Astrocyte (in vitro differentiated cells and primary cell): ENCODE measurements around the gene IFNA4. TPM values are rescaled to one million over a fixed set of nuclear protein-coding genes. Genes with fewer than 3 reads are reported as not detected.
"Not testable (repeated sequence)": the region's sequence is repeated elsewhere in the genome, so short reads cannot be mapped to it uniquely, and the experiment has no call there.

Source experiments
- DNase-seq: peaks from one replicate; pipeline ENCODE4 v3.0.0-alpha.2; 2010; ENCODE audit warnings: low read depth
- FAIRE-seq: peaks from 2 replicates; lab custom pipeline; 2011; peaks lifted over from hg19 to GRCh38; lab: Jason Lieb, UNC
- H2AFZ ChIP-seq: 2 replicates; pipeline ENCODE4 v1.6.0; 2012; ENCODE audit warnings: low read depth, low read length, inconsistent platforms
- H3K27ac ChIP-seq: 2 replicates; pipeline ENCODE4 v1.5.1; 2011; ENCODE audit warnings: low read depth, low read length, inconsistent platforms
- H3K27me3 ChIP-seq: 2 replicates; pipeline ENCODE4 v1.6.0; 2011; ENCODE audit warnings: low read length, inconsistent platforms; ENCODE audit not compliant: insufficient read depth
- H3K36me3 ChIP-seq: 2 replicates; pipeline ENCODE4 v1.5.1; 2011; ENCODE audit warnings: low read length, inconsistent platforms; ENCODE audit not compliant: insufficient read depth
- H3K4me1 ChIP-seq: 2 replicates; pipeline ENCODE4 v1.5.1; 2011; ENCODE audit warnings: low read length, inconsistent platforms; ENCODE audit not compliant: insufficient read depth
- H3K4me2 ChIP-seq: 2 replicates; pipeline ENCODE4 v1.6.0; 2012; ENCODE audit warnings: low read length, inconsistent platforms
- H3K4me3 ChIP-seq: 2 replicates; pipeline ENCODE4 v1.5.1; 2011; ENCODE audit warnings: low read depth, mild to moderate bottlenecking, low read length, inconsistent platforms; ENCODE audit not compliant: insufficient read depth
- H3K79me2 ChIP-seq: 2 replicates; pipeline ENCODE4 v1.6.0; 2012; ENCODE audit warnings: mild to moderate bottlenecking, low read length, inconsistent platforms; ENCODE audit not compliant: insufficient read depth
- H3K9ac ChIP-seq: 2 replicates; pipeline ENCODE4 v1.6.0; 2012; ENCODE audit warnings: mild to moderate bottlenecking, low read length, inconsistent platforms
- H3K9me3 ChIP-seq: 2 replicates; pipeline ENCODE4 v1.5.1; 2012; ENCODE audit warnings: low read depth, mild to moderate bottlenecking, low read length, inconsistent platforms; ENCODE audit not compliant: insufficient read depth
- H4K20me1 ChIP-seq: 2 replicates; pipeline ENCODE4 v1.6.0; 2012; ENCODE audit warnings: low read length, inconsistent platforms; ENCODE audit not compliant: insufficient read depth
- H3K27ac Mint-ChIP-seq: one replicate; pipeline ENCODE4 v1.8.0; 2021; ENCODE audit warnings: mild to moderate bottlenecking, mixed read lengths; ENCODE audit not compliant: unreplicated experiment
- H3K27me3 Mint-ChIP-seq: one replicate; pipeline ENCODE4 v1.8.0; 2021; ENCODE audit warnings: low read depth, mixed read lengths; ENCODE audit not compliant: unreplicated experiment
- H3K36me3 Mint-ChIP-seq: one replicate; pipeline ENCODE4 v1.8.0; 2021; ENCODE audit warnings: low read depth, mixed read lengths; ENCODE audit not compliant: unreplicated experiment
- H3K4me1 Mint-ChIP-seq: one replicate; pipeline ENCODE4 v1.8.0; 2021; ENCODE audit warnings: low read depth, mixed read lengths; ENCODE audit not compliant: unreplicated experiment
- H3K4me3 Mint-ChIP-seq: one replicate; pipeline ENCODE4 v1.8.0; 2021; ENCODE audit warnings: mild to moderate bottlenecking, moderate library complexity, mixed read lengths; ENCODE audit not compliant: unreplicated experiment
- H3K9me3 Mint-ChIP-seq: one replicate; pipeline ENCODE4 v1.8.0; 2021; ENCODE audit warnings: mild to moderate bottlenecking, mixed read lengths; ENCODE audit not compliant: unreplicated experiment
- EZH2 ChIP-seq: IDR thresholded peaks from 2 replicates; pipeline ENCODE4 v1.6.1; 2012; ENCODE audit warnings: mild to moderate bottlenecking, low read length, inconsistent platforms; ENCODE audit not compliant: insufficient read depth
- total RNA-seq: library from RNA; stranded (reverse); gene quantifications from 2 replicates; pipeline ENCODE4 v1.2.1, GENCODE V29; 2021
- TF ChIP-seq, protein P1 (sequence below): IDR thresholded peaks from 2 replicates; pipeline ENCODE4 v1.5.1; 2011; ENCODE audit warnings: low read depth, mild to moderate bottlenecking, inconsistent platforms, low read length, moderate library complexity; ENCODE audit not compliant: insufficient read depth

Gene IFNA4
- total RNA-seq, 1 donor from 2014 or later: not detected

DNA sequence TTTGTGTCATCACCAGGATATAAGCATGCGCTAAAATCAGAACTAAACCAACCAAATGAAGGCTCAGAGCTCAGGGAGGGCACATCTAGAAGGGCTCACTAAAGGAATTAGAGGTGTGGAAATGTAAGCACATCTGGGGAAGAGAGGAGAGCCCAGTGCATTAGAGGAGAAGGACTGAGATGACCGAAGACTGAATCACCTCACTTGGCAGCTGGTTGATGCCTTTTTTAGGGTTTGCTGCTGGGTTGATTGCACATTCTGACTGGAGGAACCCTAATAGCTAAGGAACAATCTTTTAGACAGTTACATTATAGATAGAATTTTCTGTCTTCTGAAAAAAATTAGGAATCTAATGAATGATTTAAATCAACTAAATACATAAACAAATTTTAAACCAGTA is 12.7 kb downstream of the IFNA4 start:
- peaks cover 9% of the 10 kb centered on the region for H3K27me3 Mint-ChIP-seq

GRCh38 chr9:21172156-21172555 is 15.2 kb downstream of the IFNA4 start:
- H3K4me2 ChIP-seq: no peak overlapping the region
- no peaks in the 10 kb centered on the region for H3K4me1 ChIP-seq
- Mint-ChIP-seq H3K4me3 (no peak overlapping the region), H3K27ac (no peak overlapping the region), H3K36me3 (no peaks in the 10 kb centered on the region), H3K27me3 (peaks cover 5% of the 10 kb centered on the region), H3K9me3 (no peaks in the 10 kb centered on the region), H3K4me1 (peaks cover 3% of the 10 kb centered on the region)
- no peak for TF ChIP-seq EZH2
- TF ChIP-seq, protein P1, sequence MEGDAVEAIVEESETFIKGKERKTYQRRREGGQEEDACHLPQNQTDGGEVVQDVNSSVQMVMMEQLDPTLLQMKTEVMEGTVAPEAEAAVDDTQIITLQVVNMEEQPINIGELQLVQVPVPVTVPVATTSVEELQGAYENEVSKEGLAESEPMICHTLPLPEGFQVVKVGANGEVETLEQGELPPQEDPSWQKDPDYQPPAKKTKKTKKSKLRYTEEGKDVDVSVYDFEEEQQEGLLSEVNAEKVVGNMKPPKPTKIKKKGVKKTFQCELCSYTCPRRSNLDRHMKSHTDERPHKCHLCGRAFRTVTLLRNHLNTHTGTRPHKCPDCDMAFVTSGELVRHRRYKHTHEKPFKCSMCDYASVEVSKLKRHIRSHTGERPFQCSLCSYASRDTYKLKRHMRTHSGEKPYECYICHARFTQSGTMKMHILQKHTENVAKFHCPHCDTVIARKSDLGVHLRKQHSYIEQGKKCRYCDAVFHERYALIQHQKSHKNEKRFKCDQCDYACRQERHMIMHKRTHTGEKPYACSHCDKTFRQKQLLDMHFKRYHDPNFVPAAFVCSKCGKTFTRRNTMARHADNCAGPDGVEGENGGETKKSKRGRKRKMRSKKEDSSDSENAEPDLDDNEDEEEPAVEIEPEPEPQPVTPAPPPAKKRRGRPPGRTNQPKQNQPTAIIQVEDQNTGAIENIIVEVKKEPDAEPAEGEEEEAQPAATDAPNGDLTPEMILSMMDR: no peak
- no peaks in the 10 kb centered on the region for H3K79me2 ChIP-seq
- H4K20me1 ChIP-seq: no peaks in the 10 kb centered on the region
- no peaks in the 10 kb centered on the region for H3K9me3 ChIP-seq
- no peak for DNase-seq
- H3K36me3 ChIP-seq: no peaks in the 10 kb centered on the region
- FAIRE-seq: no peak
- H3K27ac ChIP-seq: no peak overlapping the region
- no peak overlapping the region for H2AFZ ChIP-seq
- peaks cover under 1% of the 10 kb centered on the region for H3K27me3 ChIP-seq
- no peak overlapping the region for H3K9ac ChIP-seq
- H3K4me3 ChIP-seq: no peak overlapping the region

More for the DNA sequence above, 12.7 kb downstream of the IFNA4 start:
- no peaks in the 10 kb centered on the region for H3K79me2 ChIP-seq
- TF ChIP-seq, protein P1: no peak
- no peak for TF ChIP-seq EZH2
- no peaks in the 10 kb centered on the region for H3K36me3 ChIP-seq
- DNase-seq (no peak), FAIRE-seq (no peak)
- no peak overlapping the region for H2AFZ ChIP-seq
- H3K9me3 ChIP-seq: no peaks in the 10 kb centered on the region
- H3K27ac ChIP-seq: no peak overlapping the region
- no peaks in the 10 kb centered on the region for H4K20me1 ChIP-seq
- H3K4me1 Mint-ChIP-seq: peaks cover 3% of the 10 kb centered on the region
- no peak overlapping the region for H3K4me3 ChIP-seq
- H3K27me3 ChIP-seq: peaks cover 3% of the 10 kb centered on the region
- no peak overlapping the region for H3K27ac Mint-ChIP-seq
- H3K9ac ChIP-seq: no peak overlapping the region
- H3K4me3 Mint-ChIP-seq: no peak overlapping the region
- H3K36me3 Mint-ChIP-seq: no peaks in the 10 kb centered on the region
- no peak overlapping the region for H3K4me2 ChIP-seq
- no peaks in the 10 kb centered on the region for H3K4me1 ChIP-seq
- no peaks in the 10 kb centered on the region for H3K9me3 Mint-ChIP-seq

DNA sequence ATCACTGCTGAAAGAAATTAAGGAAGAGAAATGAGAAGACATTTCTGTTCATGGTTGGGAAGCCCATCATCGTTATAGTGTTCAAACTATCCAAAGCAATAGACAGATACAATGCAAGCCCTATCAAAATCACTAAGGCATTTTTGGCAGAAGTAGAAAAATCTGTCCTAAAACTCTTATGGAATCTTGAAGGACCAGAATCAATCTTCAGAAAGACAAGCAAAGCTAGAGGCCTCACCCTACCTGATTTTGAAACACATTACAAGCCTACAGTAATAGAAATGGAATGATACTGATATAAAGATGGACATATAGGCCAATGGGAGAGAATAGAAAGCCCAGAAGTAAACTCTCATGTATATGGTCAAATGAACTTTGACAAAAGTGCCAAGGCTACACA is 16.0 kb downstream of the IFNA4 start:
- H3K4me1 Mint-ChIP-seq: peaks cover 3% of the 10 kb centered on the region
- H3K36me3 Mint-ChIP-seq: no peaks in the 10 kb centered on the region
- Histone ChIP-seq H3K27me3 (no peaks in the 10 kb centered on the region), H3K4me1 (no peaks in the 10 kb centered on the region), H3K9me3 (no peaks in the 10 kb centered on the region), H3K9ac (no peak overlapping the region), H2AFZ (no peak overlapping the region), H3K27ac (no peak overlapping the region), H3K36me3 (no peaks in the 10 kb centered on the region), H3K4me2 (no peak overlapping the region), H3K4me3 (no peak overlapping the region), H4K20me1 (no peaks in the 10 kb centered on the region), H3K79me2 (no peaks in the 10 kb centered on the region)
- peaks cover 2% of the 10 kb centered on the region for H3K27me3 Mint-ChIP-seq
- DNase-seq: no peak
- no peak overlapping the region for H3K4me3 Mint-ChIP-seq
- no peak for TF ChIP-seq EZH2
- TF ChIP-seq, protein P1: no peak
- no peaks in the 10 kb centered on the region for H3K9me3 Mint-ChIP-seq
- no peak overlapping the region for H3K27ac Mint-ChIP-seq
- no peak for FAIRE-seq

- DNase-seq, FAIRE-seq: not testable (repeated sequence)
These were observed 20.8 kb downstream of the IFNA4 start, which contains the start of gene IFNA21 for GRCh38 chr9:21166560-21166959. TSS of gene IFNA21 (minus strand) at chr9:21166660. CDS start at chr9:21166612, 48 bp downstream.

More at GRCh38 chr9:21166560-21166959, 20.8 kb downstream of the IFNA4 start, which contains the start of gene IFNA21:
- H4K20me1 ChIP-seq, H3K4me2 ChIP-seq, H3K27me3 ChIP-seq, H3K9ac ChIP-seq, H3K36me3 ChIP-seq, H3K27ac Mint-ChIP-seq, H2AFZ ChIP-seq, H3K36me3 Mint-ChIP-seq, H3K4me1 Mint-ChIP-seq, H3K79me2 ChIP-seq, H3K27ac ChIP-seq, H3K9me3 Mint-ChIP-seq, H3K9me3 ChIP-seq, H3K4me1 ChIP-seq, H3K27me3 Mint-ChIP-seq, H3K4me3 ChIP-seq, H3K4me3 Mint-ChIP-seq: not testable (repeated sequence)
